NCI-H524 treated with DMSO at 0.1 percent for 48 hours (cell line): ENCODE results near the gene F13A1.

Source experiments
- DNase-seq: peaks from one replicate; lab custom pipeline; 2025; lab: John Stamatoyannopoulos, UW

The F13A1 gene

GRCh38 chr6:6243846-6244245 is 76.6 kb downstream of the F13A1 start:
- DNase-seq: no peak

DNA sequence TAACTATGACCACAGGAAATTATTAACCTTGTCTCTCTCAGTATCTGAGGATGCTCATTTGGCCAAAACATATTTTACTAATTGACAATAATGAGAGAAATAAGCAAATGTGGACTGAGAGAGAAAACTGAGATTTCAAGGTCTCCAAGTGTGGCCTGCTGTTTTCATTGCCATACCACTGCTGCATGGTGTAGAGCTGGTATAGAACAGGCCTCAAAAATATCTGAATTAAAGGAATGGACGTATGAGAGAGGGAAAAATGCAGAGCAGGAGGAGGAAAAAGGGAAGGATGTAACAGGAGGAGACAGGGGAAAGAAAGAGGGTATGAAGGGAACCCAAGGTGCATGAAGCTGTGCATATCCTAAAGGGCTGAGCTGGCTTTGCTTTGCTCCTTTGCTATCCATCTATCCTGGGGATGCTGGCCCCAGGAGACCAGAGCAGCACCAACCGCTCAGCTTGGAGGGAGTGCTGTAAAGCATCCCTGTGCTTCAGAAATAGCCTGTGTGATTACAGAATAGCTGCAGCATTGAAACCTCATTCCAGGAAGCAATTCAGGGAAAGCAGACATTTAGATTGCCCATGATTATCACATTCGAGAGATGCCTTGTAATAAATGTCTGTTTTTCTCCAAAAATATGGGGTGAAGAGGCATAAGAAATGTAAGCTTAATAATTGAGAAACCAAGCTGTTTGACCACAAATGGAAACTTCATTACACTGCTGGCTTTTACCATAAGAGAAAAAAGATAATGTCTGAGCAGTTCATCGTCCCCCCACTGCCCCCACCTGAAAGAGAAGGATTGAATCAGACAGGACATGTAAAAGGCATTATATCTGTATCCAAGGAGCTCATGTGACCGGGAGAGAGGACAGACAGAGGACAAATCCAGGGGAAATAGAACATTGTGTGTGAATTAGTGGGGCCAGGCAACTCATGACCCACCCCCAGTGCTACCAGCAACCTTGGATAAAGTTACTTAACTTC is 80.6 kb downstream of the F13A1 start:
- DNase-seq: no peak

- no peak for DNase-seq
Measured at GRCh38 chr6:6236730-6237469, 83.6 kb downstream of the F13A1 start.

DNA sequence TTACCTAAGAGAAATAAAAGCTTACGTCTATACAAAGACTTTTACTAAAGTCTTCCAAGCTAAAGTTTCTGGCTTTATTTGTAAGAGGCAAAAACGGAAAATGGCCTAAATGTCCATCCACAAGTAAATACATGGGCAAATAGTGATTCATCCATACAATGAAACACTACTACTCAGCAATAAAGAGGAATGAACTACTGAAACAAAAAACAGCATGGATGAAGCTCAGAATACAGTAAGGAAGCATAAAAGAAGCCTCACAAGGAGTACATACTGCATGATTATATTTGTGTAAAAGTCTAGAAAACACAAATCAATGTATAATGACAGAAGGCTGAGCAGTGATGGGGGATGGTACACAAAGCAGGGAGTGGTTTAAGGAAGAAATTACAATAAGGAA is 84.7 kb downstream of the F13A1 start:
- DNase-seq: no peak

DNA sequence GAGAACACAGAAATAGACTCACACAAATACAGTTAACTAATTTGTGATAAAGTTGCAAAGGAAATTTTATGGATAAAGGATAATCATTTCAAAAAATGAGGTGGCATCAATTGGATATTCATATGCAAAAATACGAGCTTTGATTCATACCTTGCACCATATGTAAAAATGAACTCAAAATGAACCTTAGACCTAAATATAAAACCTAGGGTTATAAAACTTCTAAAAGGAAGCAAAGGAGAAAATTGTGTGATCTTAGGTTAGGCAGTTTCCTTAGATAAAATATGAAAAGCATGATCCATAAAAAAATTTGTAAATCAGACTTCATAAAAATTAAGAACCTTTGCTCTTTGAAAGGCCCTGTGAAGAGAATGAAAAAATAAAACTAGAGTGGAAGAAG is 85.5 kb downstream of the F13A1 start:
- no peak for DNase-seq

- DNase-seq: peak; percentile 11
Measured at GRCh38 chr6:6230286-6230685, 90.2 kb downstream of the F13A1 start.

- DNase-seq: no peak
Measured at GRCh38 chr6:6227896-6228295, 92.6 kb downstream of the F13A1 start.

- DNase-seq: no peak
Measured at GRCh38 chr6:6225885-6226529, 94.5 kb downstream of the F13A1 start.

- no peak for DNase-seq
Measured at GRCh38 chr6:6224933-6225486, 95.5 kb downstream of the F13A1 start.

- no peak for DNase-seq
Measured at GRCh38 chr6:6221787-6222535, 98.5 kb downstream of the F13A1 start.

DNA sequence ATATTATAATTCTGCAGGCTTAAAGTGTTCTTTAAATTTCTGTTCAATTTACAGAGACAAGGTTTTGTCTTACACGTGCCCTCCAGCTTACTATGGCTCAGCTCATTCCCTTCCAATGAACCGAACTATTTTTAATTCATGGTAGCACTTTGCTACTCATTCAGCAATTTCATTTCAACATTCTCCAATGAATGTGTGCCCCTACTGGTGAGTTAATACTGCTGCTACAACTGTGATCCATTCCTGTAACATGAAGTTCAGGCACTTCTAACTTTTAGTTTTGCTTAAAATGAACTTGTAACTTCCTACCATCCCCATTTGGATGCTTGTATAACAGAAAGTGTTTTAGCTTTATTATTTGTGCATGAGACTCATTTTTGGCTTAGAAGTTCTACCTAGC is 99.7 kb downstream of the F13A1 start:
- no peak for DNase-seq

DNA sequence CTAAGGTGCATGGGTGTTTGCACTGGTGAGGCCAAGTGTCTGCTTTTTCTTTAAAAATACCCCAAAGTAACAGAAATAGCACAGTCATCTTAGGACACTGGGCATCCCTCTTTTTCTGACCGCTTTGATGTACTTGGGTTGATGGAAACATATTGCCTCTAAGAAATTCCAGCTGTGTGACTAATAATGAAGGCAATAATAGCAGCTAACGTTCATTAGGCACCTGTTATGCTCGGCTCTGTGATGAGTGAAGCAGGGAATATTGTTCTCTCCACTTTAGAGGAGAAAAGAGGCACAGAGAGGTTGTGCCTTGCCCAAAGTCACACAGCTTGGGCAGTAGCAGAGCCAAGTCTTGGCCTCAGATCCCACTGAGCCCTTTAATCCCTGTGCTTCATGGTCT is 100.7 kb downstream of the F13A1 start:
- no peak for DNase-seq

DNA sequence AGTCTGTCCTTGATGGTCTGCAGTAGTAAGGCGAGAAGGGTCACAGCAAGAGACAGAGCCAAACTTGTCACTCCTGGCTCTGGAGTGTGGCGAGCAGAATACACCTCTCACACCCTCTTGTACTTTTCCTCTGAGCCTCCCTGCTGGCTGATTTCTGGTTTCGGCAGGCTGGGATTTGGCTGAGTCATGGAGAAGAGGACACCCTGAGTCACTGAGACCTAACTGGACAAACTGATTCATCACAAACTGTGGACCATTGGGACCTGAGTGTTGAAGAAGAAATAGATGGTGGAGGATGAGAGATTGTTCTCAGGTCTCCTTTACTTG is 101.7 kb downstream of the F13A1 start:
- DNase-seq: no peak

- DNase-seq: no peak
Measured at GRCh38 chr6:6217855-6218758, 102.4 kb downstream of the F13A1 start.

DNA sequence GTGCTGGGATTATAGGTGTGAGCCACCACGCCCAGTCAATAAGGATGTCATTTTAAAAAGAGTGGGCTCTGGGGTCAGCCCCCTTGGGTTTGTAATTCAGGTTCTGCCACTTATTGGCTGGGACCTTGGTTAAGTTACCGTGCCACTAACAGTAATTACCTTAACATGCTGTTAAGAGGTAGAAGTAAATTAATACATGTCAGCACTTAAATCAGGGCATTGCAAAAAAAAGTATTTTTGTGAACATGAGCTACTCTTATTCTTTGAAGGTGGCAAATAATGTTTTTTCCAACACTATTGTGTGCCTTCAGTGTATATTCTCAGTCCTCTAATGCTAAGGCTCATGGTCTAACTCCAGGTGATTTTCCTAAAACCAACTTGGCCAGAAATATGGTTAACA is 109.5 kb downstream of the F13A1 start:
- no peak for DNase-seq

DNA sequence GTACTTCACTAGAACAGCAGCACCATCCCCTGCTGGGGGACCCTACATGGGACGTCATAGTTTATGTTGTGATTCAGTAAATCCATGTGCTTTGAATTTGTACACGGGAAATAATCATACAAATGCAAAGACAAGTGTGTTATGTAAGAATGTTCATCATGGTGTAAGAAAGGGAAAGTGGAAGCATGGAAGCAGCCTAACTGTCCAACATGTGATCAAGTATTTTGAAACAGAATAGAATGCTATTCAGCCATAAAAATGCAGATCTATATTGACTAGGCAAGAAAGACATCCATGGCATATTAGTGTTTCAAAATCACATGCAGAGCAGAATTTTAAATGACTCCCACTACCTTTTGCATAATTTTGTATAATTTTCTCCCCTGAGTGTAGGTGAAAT is 117.6 kb downstream of the F13A1 start:
- DNase-seq: no peak

DNA sequence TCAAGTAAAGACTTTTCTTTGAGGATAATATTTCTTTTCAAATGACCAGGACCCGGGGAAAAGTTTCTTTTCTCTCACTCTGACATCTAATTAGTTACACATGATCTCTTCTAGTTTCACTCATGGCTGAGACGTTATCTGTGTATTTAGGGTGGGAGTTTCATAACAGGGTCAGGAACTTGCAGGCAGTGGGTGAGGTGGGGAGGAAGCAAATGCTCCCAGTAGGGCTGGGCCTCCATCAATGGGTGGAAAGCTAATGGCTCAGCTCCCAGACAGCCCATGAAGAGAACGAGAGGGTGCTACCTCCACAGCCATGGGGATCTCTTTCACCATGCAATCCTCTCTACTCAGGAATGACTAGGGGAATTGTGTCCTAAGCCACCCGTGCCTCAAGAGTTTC is 119.3 kb downstream of the F13A1 start:
- DNase-seq: no peak

- DNase-seq: no peak
Measured at GRCh38 chr6:6199678-6200077, 120.8 kb downstream of the F13A1 start.

- no peak for DNase-seq
Measured at GRCh38 chr6:6196762-6197161, 123.7 kb downstream of the F13A1 start.

DNA sequence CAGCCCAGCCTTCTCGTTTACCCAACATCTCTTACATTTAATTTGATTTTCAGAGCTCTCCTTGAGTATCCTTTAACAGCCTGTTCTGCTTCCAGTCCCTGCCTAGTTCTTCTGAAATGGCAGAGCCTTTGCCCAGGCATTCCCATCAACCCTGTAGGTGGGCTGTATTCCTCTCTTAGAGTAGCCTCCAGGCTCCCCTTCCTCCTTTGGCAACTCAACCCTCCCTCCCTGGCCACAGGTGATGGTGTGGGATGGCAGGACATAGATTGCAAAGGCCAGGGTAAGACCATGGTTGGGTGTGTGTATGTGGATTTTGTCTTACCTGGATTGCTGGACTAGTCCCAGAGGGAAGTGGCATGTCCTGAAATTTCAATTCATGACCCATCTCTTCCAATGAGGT is 125.4 kb downstream of the F13A1 start:
- DNase-seq: no peak
